A549 treated with dexamethasone at 1 μM for 4 hours (cell line): ENCODE results near the gene RNU1-1. TPM values are rescaled to one million over a fixed set of nuclear protein-coding genes. Genes with fewer than 3 reads are reported as not detected.

Experiments used
- total RNA-seq: library from RNA; stranded (reverse); fragments of 200-300 nt; extraction: Qiagen RNA extraction; gene quantifications from 5 replicates; pipeline ENCODE4 v1.2.3, GENCODE V29; 2022

Gene RNU1-1
- 10.6 TPM in 1 of 5 replicates, not detected in the others for total RNA-seq

GRCh38 chr1:16514107-16515055, at the start of gene RNU1-1:
TSS of gene RNU1-1 (minus strand) at chr1:16514285.

Other genes with a start within 250 kb of the RNU1-1 start
- 6.5 to 9.2 TPM (median 7.9 TPM) in 5 replicates for gene FBXO42, start 161.8 kb downstream of the RNU1-1 start, total RNA-seq
- 75.5 to 99.2 TPM (median 95.8 TPM) in 5 replicates for gene SZRD1, start 147.0 kb downstream of the RNU1-1 start, total RNA-seq
- gene SPATA21, start 76.9 kb downstream of the RNU1-1 start, total RNA-seq, result 0.04 to 0.12 TPM (median 0.04 TPM) in 3 of 5 replicates, not detected in the others
- 39.0 to 42.6 TPM (median 41.0 TPM) in 5 replicates for gene NECAP2, start 73.6 kb downstream of the RNU1-1 start, total RNA-seq
- 14.0 to 24.2 TPM (median 22.4 TPM) in 5 replicates for gene NBPF1, start 99.3 kb upstream of the RNU1-1 start, total RNA-seq
- 10.6 TPM in 1 of 5 replicates, not detected in the others for gene RNU1-3, start 152.7 kb upstream of the RNU1-1 start, total RNA-seq
- 10.6 TPM in 1 of 5 replicates, not detected in the others for gene RNU1-4, start 226.2 kb upstream of the RNU1-1 start, total RNA-seq